Measurements from ENCODE around the gene RARA. TPM values are rescaled to one million over a fixed set of nuclear protein-coding genes. Genes with fewer than 3 reads are reported as not detected.
A peak's percentile ranks its signal among the peaks of the same experiment; 100 is the strongest.

The RARA gene
- total and polyA plus RNA-seq, 12 donors: 4.7 to 58.2 (median 33.0) TPM

GRCh38 chr17:40278414-40278813 is 30.6 kb upstream of the RARA start:
- no peak overlapping the region for H3K27ac ChIP-seq
- H3K9me3 ChIP-seq (replicated peaks in 1 of 3): no peaks in the 10 kb centered on the region
- no peak overlapping the region for H3K4me3 ChIP-seq
- no peak for DNase-seq
- H3K36me3 ChIP-seq (replicated peaks in 1 of 2): peaks cover 0 to 77% of the 10 kb centered on the region in 2 donors
- intact Hi-C loops (cut with DNase I): no loop called here
- H3K4me1 ChIP-seq (replicated peaks in 1 of 2): peaks cover 0 to 1% of the 10 kb centered on the region in 2 donors
- WGBS, 4 donors: 71 to 94% (median 85%) methylated on average over 1 of the region's 1 CpG
- no peaks in the 10 kb centered on the region for H3K27me3 ChIP-seq
- TF ChIP-seq POLR2A (IDR thresholded peaks at IDR 0.05): no peak
- TF ChIP-seq, protein P1, sequence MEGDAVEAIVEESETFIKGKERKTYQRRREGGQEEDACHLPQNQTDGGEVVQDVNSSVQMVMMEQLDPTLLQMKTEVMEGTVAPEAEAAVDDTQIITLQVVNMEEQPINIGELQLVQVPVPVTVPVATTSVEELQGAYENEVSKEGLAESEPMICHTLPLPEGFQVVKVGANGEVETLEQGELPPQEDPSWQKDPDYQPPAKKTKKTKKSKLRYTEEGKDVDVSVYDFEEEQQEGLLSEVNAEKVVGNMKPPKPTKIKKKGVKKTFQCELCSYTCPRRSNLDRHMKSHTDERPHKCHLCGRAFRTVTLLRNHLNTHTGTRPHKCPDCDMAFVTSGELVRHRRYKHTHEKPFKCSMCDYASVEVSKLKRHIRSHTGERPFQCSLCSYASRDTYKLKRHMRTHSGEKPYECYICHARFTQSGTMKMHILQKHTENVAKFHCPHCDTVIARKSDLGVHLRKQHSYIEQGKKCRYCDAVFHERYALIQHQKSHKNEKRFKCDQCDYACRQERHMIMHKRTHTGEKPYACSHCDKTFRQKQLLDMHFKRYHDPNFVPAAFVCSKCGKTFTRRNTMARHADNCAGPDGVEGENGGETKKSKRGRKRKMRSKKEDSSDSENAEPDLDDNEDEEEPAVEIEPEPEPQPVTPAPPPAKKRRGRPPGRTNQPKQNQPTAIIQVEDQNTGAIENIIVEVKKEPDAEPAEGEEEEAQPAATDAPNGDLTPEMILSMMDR (IDR thresholded peaks at IDR 0.05): no peak

DNA sequence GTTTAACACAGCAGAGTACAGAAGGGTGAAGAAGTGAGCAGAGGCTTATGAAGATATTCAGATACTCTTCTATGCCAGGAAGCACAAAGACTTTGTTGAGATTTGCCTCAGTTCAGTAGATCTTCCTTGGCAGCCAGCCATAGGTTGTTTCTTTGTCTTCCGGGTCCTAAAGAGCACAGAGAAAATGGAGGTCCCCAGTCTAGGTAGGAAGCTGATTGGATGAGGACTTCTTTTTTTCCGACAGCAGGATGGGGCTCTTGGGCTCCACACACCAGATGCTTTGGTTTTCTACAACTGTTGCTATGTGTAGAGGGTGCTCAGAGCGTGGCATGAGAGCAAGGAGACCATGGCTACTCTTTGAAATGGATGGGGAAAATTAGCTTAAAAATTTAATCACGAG is 29.6 kb upstream of the RARA start:
- H3K4me1 ChIP-seq (replicated peaks in 1 of 2): peaks cover 0 to 11% of the 10 kb centered on the region in 2 donors
- DNase-seq: no peak
- TF ChIP-seq, protein P1 (IDR thresholded peaks at IDR 0.05): no peak
- TF ChIP-seq POLR2A (IDR thresholded peaks at IDR 0.05): no peak
- intact Hi-C loops (cut with DNase I): no loop called here
- no peak overlapping the region for H3K4me3 ChIP-seq
- no peaks in the 10 kb centered on the region for H3K27me3 ChIP-seq
- WGBS, 4 donors: 92 to 95% (median 93%) methylated on average over 4 of the region's 4 CpGs
- H3K9me3 ChIP-seq (replicated peaks in 1 of 3): no peaks in the 10 kb centered on the region
- H3K36me3 ChIP-seq (replicated peaks in 1 of 2): peaks cover 0 to 68% of the 10 kb centered on the region in 2 donors
- no peak overlapping the region for H3K27ac ChIP-seq

DNA sequence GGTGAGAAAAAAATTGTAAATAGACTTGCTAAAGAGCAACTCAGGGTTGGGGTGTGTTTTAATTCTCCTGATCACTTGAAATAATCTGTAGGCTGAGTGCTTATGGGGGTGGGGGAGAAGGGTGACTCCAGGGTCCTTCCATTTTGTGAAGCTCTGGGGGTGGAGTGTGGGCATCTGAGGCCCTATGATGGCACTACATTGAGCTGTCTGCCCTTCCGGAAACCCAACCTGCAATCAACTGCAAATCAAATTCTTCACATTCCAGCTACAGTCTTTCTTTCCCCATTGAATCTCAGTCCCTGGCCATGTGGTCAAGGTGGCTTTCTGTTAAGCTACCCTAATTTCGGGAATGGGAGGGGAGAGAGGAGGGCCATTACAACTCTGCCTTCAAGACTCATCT is 27.3 kb upstream of the RARA start:
- DNase-seq: no peak
- 86 to 93% (median 89%) methylated on average over 2 of the region's 2 CpGs for WGBS, 4 donors
- H3K27me3 ChIP-seq: no peaks in the 10 kb centered on the region
- intact Hi-C loops (cut with DNase I): no loop called here
- no peaks in the 10 kb centered on the region for H3K9me3 ChIP-seq (replicated peaks in 1 of 3)
- TF ChIP-seq, protein P1 (IDR thresholded peaks at IDR 0.05): no peak
- TF ChIP-seq POLR2A (IDR thresholded peaks at IDR 0.05): no peak
- peaks cover 0 to 12% of the 10 kb centered on the region in 2 donors for H3K4me1 ChIP-seq (replicated peaks in 1 of 2)
- H3K27ac ChIP-seq: no peak overlapping the region
- H3K36me3 ChIP-seq (replicated peaks in 1 of 2): peaks cover 0 to 47% of the 10 kb centered on the region in 2 donors
- no peak overlapping the region for H3K4me3 ChIP-seq

- H3K27me3 ChIP-seq: no peaks in the 10 kb centered on the region
- DNase-seq: no peak
- H3K36me3 ChIP-seq (replicated peaks in 1 of 2): peaks cover 0 to 27% of the 10 kb centered on the region in 2 donors
- intact Hi-C loops (cut with DNase I): no loop called here
- peaks cover 0 to 18% of the 10 kb centered on the region in 2 donors for H3K4me1 ChIP-seq (replicated peaks in 1 of 2)
- H3K9me3 ChIP-seq (replicated peaks in 1 of 3): no peaks in the 10 kb centered on the region
- TF ChIP-seq POLR2A (IDR thresholded peaks at IDR 0.05): no peak
- TF ChIP-seq, protein P1 (IDR thresholded peaks at IDR 0.05): no peak
- peak overlapping the region in 4 of 5 donors; percentile 1 to 85 (median 72) for H3K27ac ChIP-seq
- WGBS, 4 donors: 39 to 51% (median 43%) methylated on average over 2 of the region's 2 CpGs
- peak overlapping the region in 1 of 4 donors; percentile 32 for H3K4me3 ChIP-seq
Measured at GRCh38 chr17:40283662-40284061, 25.3 kb upstream of the RARA start.
